Neural progenitor cell (in vitro differentiated cells): ENCODE data around the gene VOPP1.

Experiments
- CTCF ChIP-seq: fragments of 200-600 bp; sonication (generic); IDR thresholded peaks from 2 replicates; pipeline ENCODE4 v1.5.1; 2017; ENCODE audit warnings: antibody characterized with exemption, mild to moderate bottlenecking
- EZH2 ChIP-seq: fragments of 200-600 bp; sonication (generic); IDR thresholded peaks from 2 replicates; pipeline ENCODE4 v1.6.1; 2017; ENCODE audit warnings: antibody characterized with exemption, mild to moderate bottlenecking, moderate library complexity

GRCh38 chr7:55435466-55435865 is 136.8 kb downstream of the VOPP1 start:
- TF ChIP-seq CTCF, result no peak
- TF ChIP-seq EZH2, result no peak
